ENCODE measurements around the gene TXNDC5.
A peak's percentile ranks its signal among the peaks of the same experiment; 100 is the strongest.

TXNDC5 gene

DNA sequence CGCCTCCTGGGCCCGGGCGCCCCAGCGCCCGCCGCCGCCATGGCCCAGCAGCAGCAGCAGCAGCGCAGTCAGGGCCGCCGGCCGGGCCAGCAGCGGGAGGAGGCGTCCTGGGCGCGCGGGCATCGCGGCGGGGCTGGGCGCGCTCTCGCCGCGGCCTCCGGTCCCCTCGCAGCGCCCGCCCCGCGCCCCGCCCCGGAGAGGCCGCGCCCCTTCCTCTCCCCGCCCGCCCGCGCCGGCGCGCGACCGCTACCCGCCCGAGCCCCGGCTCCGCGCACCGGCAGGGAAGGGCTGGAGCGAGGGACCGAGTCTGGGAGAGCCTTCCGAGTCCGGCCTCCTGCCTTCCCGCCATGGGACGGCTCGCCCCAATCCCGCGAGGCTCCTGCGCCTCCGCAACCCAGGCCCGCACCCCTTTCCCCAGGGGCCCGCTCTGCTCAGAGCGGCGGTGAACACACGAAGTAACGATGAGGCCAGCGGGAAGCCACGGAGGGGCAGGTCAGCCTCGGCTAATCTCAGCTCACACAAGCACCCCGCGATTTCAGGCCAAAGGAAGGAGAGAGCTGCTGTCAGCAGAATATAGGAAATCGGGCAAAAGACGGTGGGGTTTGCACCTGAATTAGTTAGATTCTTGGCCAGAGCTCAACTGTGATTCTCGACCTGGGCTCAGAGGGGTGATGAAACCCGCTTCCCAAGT is at the start of gene TXNDC5:
TXNDC5 (minus strand) TSS at position 135 of the 691 bp plus-strand sequence; CDS start at position 123, 12 bp downstream.
- DNase-seq (ENCODE audit: low read depth), result peak; percentile 56

DNA sequence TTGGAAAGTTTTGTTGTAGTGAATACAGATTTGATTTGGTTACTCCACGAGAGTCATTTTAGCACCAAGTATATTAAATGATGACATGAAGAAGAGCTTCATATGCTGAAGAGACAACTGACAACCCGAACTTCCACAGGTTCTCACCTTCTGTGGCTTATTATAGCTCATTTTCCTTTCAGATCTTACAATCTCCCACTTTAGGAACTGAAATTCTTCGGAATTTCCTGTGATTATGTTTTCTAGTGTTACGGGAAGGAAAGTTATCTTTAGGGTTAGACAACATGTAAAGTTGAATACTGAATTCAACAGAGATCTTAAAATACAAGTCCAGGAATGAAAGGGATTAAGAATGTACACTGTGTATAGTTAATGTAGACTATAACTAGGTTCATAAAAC is 49.6 kb upstream of the TXNDC5 start:
- DNase-seq (ENCODE audit: low read depth), result no peak

DNA sequence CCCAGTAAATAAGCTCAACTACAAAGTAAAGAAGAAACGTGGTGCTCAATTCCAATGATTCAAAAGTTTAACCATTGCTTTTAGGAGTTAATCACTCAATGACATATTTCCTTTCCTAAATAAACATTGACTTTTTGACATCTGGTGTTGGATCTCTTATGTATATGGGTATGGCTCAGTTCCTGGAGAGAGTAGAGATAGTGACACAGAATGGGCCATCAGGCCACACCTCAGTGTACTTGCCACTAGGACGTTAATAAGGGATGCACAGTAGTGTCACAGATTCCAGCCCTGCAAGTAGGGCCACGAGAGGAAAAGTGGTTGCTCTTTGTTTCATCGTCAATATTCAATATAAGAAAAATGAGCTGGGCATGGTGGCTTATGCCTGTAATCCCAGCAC is 48.9 kb upstream of the TXNDC5 start:
- no peak for DNase-seq (ENCODE audit: low read depth)

DNA sequence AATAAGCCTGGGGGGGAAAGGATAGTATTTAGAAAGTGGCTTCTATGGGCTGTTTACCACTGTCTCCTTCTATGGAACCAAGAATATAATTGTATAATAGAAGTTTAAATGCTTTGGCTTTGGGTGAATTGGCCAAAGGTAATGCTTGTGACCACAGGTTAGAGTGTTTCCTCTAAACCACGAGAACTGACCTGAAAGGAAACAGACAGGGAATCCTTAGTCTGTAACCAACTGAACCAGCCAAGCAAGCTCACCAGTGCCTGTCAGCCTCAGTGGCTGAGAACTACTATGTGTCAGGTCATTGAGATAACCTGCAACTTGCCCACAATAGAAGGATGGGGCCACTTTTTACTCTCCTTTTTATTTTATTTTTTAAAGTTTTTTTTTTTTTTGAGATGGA is 47.9 kb upstream of the TXNDC5 start:
- DNase-seq (ENCODE audit: low read depth), result no peak

DNA sequence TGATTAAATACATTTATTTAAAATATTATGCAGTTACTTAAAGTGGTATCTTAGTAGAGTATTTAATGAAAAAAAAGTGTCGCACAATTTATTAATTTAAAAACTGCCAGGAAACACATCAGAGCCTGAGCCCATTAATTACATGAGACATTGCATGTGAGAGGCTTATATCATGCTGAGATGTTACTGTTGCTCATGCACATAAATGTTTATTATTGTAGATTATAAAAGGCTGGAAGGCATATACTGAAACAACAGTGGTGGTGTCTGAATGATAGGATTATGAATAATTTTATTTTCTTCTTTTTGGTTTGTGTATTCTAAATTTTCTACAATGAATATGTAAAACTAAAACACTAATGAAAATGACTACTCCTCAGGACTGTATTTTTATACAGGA is 45.7 kb upstream of the TXNDC5 start:
- DNase-seq (ENCODE audit: low read depth), result no peak

DNA sequence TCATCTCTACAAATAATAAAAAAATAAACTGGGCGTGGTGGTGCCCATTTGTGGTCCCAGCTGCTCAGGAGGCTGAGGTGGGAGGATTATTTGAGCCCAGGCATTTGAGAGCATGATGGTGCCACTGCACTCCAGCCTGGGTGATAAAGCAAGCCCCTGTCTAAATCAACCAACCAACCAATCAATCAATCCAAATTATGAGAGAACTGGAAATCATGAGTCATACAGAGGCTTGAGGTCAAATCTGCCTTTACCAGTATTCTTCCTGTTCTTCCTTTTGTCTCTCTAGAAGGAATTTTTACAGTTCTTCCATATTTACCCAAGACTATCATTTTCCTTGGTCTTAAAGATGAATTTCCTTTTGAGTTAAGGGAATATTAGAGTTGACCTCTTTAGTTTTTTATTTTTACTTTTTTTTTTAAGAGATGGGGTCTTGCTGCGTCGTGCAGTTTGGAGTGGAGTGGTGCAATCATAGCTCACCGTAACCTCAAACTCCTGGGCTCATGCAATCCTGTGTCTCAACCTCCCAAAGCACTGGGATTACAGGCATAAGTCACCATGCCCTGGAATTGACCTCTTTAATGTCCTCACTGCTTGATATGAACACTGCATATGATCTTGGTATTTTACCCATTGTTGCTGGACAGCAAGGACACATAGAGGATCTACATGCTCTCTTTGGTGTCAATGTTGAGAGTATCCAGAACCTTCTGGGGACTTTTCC is 44.1 kb upstream of the TXNDC5 start:
- DNase-seq (ENCODE audit: low read depth), result no peak

DNA sequence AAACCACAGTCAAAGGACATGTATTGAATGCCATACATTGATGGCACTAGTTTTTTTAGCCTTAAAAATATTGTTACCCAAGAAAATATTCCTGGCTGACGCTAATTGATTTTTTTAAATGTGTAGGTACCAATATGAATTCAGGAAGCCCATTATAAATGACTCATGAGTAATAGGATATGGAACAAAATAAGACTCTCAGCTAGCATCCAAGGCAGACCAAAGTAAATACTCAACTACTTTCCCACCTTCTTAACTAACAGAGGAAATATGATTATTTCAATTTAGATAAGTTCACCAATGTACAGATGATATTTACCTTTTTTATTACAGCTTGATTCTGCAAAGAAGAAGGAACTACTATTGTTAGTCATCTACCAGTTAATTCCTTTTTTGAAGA is 43.2 kb upstream of the TXNDC5 start:
- DNase-seq (ENCODE audit: low read depth), result no peak

DNA sequence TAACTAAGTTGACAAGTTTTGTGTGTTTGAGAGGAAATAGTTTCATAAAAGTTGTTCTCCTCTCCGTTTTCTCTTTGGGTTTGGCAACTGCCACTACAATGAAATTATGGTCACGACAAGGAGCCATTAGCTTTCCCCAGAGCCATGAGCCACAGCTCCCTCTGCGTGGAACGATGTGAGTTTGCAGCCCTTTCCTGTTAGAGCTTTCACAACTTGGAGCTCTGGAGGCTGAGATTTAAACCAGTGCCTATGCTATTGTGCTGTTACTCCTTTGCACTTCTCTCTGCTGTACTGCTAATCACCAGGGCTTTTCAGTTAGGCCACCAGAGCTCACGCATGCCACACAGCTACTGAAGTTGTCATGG is 29.3 kb upstream of the TXNDC5 start:
- DNase-seq (ENCODE audit: low read depth), result no peak

DNA sequence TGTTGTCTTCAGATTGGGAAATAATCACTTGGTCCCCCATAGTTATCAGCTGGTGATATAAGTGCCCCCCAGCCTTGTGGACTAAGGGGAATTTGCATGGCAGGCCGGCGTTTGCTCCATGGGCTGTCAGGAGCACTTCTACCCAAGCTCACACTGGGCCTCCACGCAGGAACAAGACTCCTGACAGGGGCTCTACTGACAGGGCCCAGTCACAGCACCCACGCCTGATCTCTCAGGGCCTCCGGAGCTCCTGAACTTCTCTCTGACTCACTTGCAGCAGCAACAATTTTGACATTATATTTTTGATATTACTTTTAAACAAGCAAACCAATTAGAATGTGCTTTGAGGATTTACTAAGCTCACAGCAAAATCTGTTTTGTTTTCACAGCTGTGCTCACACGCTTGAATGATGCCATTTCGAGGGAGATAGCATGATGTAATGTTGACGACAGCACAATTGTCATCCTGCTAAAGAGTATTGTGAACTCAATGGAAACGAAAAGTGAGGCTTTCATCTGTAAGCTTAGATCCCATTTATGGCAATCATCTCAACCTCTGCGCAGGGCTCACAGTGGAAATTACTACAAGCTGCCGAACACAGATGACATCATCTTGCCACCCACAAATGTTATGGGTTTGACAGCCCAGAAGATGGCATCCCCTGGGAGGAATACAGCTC is 28.7 kb upstream of the TXNDC5 start:
- DNase-seq (ENCODE audit: low read depth), result no peak

DNA sequence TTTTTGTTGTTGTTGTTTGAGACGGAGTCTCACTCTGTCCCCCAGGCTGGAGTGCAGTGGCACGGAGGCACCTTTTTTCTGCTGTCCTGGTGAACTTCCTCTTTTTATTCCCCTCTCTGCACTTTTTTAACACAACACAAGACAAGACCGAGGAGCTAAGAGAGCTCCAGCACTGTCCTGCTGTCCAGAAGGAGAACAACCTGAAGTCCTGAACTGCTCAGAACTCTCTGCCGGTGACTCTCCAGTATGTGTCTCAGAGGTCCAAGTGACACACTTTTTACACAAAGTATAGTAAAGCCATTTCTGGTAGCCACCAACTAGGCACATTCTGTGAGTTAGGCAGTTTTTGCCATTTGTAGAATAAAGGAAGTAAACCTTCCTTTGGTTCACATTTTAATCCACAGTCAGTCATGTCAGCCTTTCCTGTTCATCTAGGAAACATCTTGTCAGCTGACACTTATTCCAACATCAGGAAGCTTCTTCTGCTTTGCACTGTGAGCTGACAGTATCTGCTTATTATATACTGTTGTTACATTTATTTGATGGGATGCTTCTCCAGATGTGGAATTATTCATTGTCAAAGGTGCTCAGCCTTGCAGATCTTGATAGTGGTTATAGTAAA is 28.1 kb upstream of the TXNDC5 start:
- DNase-seq (ENCODE audit: low read depth), result no peak

DNA sequence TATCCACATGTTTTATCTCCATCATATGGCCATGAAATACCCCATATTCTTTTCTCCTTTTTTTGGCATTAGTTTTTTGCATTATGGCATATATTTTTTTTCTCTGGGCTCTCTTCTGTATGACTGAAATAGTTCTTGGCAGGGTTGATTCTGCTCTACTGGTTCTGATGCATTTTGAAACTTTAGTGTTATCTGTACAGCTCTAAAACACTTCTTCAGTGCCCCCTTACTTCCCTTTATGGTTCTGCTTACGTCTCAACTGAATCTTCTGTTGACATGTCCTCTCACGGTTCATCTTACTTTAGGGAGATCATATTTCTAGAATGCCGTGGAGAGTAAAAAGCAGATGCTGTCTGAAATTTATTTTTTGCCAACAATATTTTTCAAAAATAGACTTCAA is 23.2 kb upstream of the TXNDC5 start:
- no peak for DNase-seq (ENCODE audit: low read depth)

DNA sequence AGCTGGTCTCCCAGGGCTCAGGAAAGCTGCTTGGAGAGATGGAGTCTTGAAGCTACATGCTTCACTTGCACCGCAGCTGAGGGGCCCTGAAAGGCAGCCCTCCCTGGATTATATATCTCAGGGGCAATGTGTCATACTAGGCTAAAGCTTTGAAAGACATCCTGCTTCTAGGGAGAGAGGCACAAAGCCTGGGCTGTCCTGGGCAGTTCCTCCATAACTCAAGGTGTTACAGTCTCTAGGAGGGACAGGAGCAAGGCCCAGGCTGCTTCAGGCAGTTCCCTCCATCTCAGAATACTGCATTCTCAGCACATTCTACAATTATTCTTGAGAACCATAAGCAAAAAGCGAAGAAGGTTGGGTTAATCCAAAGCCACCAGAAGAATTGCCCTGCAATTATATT is 22.0 kb upstream of the TXNDC5 start:
- DNase-seq (ENCODE audit: low read depth), result no peak

DNA sequence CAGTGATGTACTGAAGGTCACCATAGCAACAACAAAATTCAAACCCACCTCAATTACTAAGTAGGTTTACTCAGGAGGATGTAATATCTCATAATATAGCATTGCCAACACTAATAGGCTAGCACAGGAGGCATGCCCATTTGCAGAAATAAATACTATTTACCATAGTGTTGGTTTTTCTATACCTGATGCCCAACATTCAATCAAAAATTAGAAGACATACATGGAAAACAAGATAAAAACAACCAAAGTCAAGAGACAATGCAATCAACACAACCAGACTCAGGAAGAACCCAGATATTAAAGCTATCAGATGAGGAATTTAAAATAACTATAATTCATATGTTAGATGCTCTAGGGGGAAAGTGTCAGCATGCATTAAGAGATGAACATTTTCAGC is 14.3 kb upstream of the TXNDC5 start:
- no peak for DNase-seq (ENCODE audit: low read depth)

DNA sequence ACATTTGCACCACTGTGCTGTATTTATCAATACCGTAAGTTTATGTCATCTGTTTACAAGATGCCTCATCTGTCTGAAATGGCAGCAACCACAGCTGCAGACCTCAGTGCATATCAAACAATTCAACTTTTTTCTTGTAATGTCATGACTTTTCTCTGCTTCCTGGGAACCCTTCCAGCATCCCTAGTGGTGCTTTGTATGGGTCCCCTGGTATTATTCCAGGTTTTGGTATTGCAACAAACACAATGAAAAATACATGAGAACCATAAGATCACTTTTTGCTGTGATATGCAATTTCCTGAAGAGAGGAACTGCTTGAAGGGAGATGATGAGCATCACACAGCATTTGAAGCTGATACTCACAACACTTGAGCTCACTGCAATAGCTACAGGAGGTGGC is 12.0 kb upstream of the TXNDC5 start:
- no peak for DNase-seq (ENCODE audit: low read depth)

DNA sequence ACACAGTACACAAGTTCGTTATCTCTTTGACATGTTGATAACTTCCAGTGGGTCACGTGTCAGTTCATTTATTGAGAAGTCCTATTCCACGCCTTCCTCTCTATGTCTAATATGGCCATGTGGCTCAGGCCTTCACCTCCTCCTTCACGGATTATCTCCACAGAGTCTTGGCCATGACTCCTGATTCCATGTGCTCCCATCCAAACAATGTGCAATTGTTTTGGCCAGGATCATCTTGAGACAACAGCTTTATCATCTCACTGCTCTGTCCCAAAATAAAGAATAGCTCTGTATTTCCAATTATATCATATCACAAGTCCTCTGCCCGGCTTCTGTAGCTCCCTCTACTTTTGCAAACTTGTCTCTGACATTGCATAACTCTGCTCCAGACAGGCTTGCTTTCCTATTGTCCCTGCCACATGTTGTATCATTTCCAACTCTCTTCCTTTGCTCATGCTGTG is 11.1 kb upstream of the TXNDC5 start:
- DNase-seq (ENCODE audit: low read depth), result no peak

DNA sequence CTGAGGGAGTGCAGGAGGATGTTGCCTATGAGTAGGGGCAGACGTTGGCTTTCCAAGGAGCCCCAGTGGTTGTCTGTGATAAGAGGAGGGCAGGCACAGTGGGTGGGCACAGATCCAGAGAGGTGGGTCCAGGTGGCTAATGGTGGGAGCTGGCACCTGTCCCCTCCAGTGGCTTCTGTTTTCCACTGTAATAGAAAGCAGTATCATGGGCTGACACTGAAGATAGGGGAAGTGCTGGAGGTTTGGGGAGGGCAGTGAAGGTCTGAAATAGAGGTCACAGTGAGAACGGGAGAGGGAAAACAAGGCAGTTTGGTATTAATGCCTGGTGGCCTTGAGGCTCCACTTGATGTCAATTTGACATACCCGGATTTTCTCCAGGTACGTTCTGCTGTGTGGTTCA is 10.5 kb upstream of the TXNDC5 start:
- DNase-seq (ENCODE audit: low read depth), result no peak

DNA sequence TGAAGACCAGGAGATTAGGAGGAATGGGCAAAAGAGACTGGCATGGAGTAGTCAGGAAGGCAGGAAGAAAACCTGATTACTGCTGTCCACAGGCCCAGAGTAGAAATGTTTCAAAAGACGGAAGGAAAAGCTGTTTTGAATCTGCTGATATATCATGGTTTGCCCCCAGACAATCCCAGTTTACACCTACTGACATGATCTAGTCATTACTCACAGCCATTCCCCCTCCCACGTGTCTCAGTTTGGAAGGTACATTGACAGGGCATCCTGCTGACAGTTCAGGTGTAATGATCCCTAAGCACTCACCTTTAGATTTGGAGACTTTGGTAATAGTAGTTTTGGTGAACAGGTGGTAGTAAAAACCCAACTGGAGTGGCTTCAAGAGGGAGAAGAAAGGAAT is 9.8 kb upstream of the TXNDC5 start:
- no peak for DNase-seq (ENCODE audit: low read depth)

DNA sequence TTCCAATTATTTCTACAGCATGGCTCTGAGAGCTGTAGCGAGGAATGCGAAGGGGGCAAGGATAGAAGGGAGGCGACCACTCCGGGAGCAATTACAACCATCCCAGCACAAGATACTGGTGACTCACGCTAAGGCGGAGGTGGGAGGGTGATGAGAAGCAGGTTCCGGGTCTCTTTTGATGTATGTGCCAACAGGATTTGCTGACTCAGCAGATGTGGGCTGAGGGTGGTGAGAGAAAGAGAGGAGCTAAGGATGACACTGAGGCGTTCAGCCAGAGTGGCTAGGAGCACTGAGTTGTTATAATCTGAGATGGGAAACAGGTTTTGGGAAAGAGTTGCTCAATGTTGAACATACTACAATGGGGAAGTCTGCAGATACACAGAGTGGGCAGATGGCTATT is 9.3 kb upstream of the TXNDC5 start:
- no peak for DNase-seq (ENCODE audit: low read depth)

DNA sequence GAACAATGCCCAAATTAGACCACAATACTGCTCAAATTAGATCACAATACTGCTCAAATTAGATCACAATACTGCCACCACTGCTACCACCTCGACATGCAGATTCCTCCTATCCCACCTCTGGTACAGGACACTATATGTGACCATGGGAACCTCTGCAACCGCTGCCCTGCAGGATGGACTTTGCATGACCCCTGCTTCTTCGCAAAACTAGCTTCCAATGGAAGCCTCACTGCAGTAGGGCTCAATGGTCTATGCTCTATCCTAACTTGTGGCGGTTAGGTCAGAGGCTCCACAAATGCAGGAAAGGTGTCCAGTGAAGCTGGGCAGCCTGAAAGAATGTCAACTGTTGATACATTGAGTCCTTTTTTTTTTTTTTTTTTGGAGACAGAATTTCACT is 7.8 kb upstream of the TXNDC5 start:
- DNase-seq (ENCODE audit: low read depth), result no peak

DNA sequence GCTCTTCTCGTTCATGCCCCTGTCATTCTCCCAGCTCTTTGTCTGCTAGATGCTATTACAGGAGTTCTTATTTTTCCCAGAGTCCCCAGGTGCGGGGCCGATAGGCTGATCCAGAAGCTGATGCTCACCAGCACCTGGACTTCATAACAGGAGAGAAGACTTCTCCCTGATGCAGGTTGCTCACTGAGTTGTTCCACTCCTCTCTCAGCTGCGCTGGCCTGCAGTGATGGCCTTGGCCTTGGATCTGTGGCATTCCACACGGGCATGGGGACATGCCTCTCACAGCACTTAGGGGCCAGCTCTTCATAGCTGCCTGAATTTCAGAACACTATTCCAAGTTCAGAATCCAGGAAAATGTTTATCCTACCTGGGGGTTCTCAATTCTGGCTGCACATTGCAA is 7.1 kb upstream of the TXNDC5 start:
- no peak for DNase-seq (ENCODE audit: low read depth)

DNA sequence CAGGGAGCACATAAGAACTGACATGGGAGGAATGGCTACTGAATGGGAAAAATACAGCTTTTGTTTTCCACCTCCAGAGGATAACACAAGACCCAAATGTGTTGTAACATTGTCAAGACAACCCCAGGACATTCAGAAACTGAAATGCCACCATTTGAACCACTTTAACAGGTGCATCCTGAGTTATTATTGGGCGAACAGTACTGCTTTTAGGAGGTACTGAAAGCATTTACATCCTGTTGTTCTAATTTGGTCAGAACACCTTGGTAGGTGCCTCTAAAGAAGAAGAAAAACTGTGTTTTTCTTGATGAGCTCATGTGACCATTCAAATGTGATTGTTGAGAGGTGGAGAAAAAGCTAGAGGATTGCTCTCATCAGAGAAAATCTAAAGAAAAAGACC is 6.4 kb upstream of the TXNDC5 start:
- no peak for DNase-seq (ENCODE audit: low read depth)

DNA sequence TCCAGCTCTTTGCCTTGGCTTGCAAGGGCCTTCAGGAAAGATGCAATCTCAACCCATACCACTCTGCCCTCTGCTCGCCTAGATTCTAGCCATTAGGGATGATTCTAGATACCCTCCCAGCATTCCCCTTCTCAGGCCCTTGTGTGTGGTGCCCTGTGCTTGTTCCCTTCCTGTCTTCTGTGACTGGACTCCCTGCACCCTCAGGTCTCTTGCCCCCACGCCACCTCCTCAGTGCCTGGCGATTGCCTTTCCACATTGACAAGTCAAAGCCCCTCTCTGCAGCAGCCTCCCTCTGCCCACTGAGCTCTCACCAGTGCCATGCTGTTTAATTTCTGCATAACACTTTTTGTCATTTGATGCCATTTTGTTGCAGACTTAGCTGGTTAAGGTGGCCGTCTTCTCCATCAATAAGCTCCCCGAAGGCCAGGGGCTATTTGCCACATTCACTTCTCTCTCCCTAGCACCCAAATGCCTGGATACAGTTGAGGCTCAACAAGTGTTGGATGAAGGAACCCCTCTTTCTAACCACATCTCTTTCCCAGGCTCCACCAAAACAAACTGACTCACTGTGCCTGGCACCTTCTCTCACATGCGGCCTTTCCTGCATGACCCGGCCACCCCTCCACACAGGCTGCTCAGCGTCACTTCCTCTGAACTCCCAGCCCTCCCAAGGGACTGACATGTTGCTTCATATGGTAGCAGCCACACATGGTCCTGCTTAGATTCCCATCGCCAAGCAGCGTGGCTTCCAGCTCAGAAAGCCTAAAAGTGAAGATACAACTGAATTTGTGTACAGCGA is 4.6 kb upstream of the TXNDC5 start:
- DNase-seq (ENCODE audit: low read depth), result no peak

Measured in activated T-helper 1 cell treated with Interleukin-2 at 50 U/mL for 16 hours (primary cell).